Colonic mucosa (tissue), 4 donors: ENCODE data around the gene MON2. TPM values are rescaled to one million over a fixed set of nuclear protein-coding genes. Genes with fewer than 3 reads are reported as not detected.
"Not testable (repeated sequence)": the region's sequence is repeated elsewhere in the genome, so short reads cannot be mapped to it uniquely, and the experiment has no call there.

Experiments
- DNase-seq: peaks from one replicate; pipeline ENCODE4 v3.0.0-alpha.2; 2020
- H3K27ac ChIP-seq: fragments of 200-600 bp; one replicate; pipeline ENCODE4 v1.8.0; 2021
- H3K27me3 ChIP-seq: fragments of 200-600 bp; one replicate; pipeline ENCODE4 v1.8.0; 2021
- H3K36me3 ChIP-seq: fragments of 200-600 bp; one replicate; pipeline ENCODE4 v1.8.0; 2021
- H3K4me1 ChIP-seq: fragments of 200-600 bp; one replicate; pipeline ENCODE4 v1.8.0; 2021; ENCODE audit warnings: mild to moderate bottlenecking
- H3K4me3 ChIP-seq: fragments of 200-600 bp; one replicate; pipeline ENCODE4 v1.8.0; 2021
- H3K9ac ChIP-seq, 2 donors: one replicate each; pipeline ENCODE4 v1.7.0; 2013; ENCODE audit warnings: control low read depth in 2 of 2, low read depth in 2 of 2, low read length in 2 of 2
- H3K9me3 ChIP-seq: fragments of 200-600 bp; one replicate; pipeline ENCODE4 v1.8.0; 2021
- CTCF ChIP-seq: fragments of 200-600 bp; IDR thresholded peaks from one replicate; pipeline ENCODE4 v1.8.0; 2022; ENCODE audit warnings: antibody characterized with exemption, mild to moderate bottlenecking
- intact Hi-C: fragments of 100-400 bp; cut with DNase I; formaldehyde crosslinking; loops from one replicate; pipeline ENCODE4 v1.14.1; 2022
- total RNA-seq, 2 donors: library from RNA; stranded (reverse); fragmentation: NEBNext Ultra II Directional in 1 of 2; extraction: Animal tissue kit (Norgen Biotek cat#: 25700) in 1 of 2; gene quantifications; one replicate each; pipeline ENCODE4 v1.2.1, GENCODE V29; 2021
- donor health status: healthy.
- donor health status: DM: no; HTN: no; CAD: no.
- donor health status: DM: no; HTN: no; CAD: no.

MON2 gene
- total RNA-seq, 2 donors from 2014 or later: 50.4 to 53.0 TPM

DNA sequence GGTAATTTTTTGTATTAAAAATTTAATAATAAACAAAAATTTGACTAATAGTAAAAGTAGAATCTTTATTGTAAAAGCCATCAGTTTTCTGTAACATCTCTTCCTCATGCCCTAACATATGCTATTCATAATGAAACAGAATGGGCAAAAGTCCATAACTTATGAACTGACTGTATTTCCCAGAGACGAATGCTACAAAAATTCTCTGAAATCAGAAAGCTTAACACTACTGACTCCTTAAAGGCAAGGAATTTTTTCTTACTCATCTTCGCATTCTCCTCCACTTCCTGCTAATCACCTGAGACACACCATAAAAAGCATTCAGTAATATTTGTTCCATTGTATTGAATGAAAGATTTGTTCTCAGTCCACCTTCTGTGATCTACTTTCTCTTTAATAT lies 17.6 kb downstream of the MON2 start:
- Histone ChIP-seq H3K27ac (no peak overlapping the region), H3K9ac (no peak overlapping the region), H3K4me1 (no peaks in the 10 kb centered on the region), H3K36me3 (no peaks in the 10 kb centered on the region), H3K27me3 (no peaks in the 10 kb centered on the region), H3K9me3 (no peaks in the 10 kb centered on the region), H3K4me3 (no peak overlapping the region)
- no peak for TF ChIP-seq CTCF
- no peak for DNase-seq
- intact Hi-C loops: no loop called here

DNA sequence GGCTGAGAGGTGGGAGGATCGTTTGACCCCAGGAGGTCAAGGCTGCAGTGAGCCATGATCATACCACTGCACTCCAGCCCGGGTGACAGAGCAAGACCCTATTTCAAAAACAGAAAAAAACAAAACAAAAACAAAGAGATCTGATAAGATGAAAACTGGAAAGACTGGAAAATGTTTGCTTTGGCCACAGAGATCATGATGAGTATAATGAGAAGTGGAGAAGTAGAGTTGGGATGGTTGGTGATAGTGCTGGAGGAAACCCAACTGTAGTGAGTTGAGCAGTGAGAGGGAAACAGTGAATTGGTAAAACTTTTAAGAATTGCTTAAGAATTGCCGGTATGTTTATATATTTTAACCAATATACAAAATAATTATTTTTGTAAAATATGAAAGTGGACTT lies 39.2 kb downstream of the MON2 start:
- H3K36me3 ChIP-seq: no peaks in the 10 kb centered on the region
- H3K27ac ChIP-seq: no peak overlapping the region
- no peak overlapping the region for H3K9ac ChIP-seq
- no peak overlapping the region for H3K4me3 ChIP-seq
- H3K4me1 ChIP-seq: no peaks in the 10 kb centered on the region
- no peak for TF ChIP-seq CTCF
- intact Hi-C loops: no loop called here
- H3K27me3 ChIP-seq: no peaks in the 10 kb centered on the region
- H3K9me3 ChIP-seq: no peaks in the 10 kb centered on the region
- DNase-seq: no peak

DNA sequence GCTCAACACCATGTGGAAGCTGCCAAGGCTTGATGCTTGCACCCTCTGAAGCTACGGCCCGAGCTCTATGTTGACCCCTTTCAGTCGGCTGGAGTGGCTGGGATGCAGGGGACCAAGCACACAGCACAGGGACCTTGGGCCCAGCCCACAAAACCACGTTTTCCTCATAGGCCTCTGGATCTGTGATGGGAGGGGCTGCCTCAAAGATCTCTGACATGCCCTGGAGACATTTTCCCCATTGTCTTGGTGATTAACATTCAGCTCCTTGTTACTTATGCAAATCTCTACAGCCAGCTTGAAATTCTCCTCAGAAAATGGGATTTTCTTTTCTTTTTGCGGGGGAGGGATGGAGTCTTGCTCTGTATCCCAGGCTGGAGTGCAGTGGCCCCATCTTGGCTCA lies 46.3 kb downstream of the MON2 start:
- H3K9me3 ChIP-seq: no peaks in the 10 kb centered on the region
- no peaks in the 10 kb centered on the region for H3K27me3 ChIP-seq
- no peak overlapping the region for H3K9ac ChIP-seq
- intact Hi-C loops: no loop called here
- H3K4me1 ChIP-seq: no peaks in the 10 kb centered on the region
- H3K36me3 ChIP-seq: no peaks in the 10 kb centered on the region
- no peak for TF ChIP-seq CTCF
- no peak overlapping the region for H3K4me3 ChIP-seq
- no peak overlapping the region for H3K27ac ChIP-seq
- DNase-seq: no peak

DNA sequence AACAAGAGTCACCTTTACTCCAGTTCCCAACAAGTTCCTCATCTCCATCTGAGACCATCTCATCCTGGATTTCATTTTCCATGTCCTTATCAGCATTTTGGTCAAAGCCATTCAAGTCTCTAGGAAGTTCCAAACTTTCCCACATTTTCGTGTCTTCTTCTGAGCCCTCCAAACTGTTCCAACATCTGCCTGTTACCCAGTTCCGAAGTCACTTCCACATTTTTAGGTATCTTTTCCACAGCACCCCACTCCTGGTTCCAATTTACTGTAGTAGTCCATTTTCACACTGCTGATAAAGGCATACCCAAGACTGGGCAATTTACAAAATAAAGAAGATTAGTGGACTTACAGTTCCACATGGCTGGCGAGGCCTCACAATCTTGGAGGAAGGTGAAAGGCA lies 47.5 kb downstream of the MON2 start:
- H3K4me1 ChIP-seq, DNase-seq, H3K27me3 ChIP-seq, intact Hi-C loops, H3K27ac ChIP-seq, H3K9ac ChIP-seq, H3K9me3 ChIP-seq, H3K4me3 ChIP-seq, H3K36me3 ChIP-seq: not testable (repeated sequence)

DNA sequence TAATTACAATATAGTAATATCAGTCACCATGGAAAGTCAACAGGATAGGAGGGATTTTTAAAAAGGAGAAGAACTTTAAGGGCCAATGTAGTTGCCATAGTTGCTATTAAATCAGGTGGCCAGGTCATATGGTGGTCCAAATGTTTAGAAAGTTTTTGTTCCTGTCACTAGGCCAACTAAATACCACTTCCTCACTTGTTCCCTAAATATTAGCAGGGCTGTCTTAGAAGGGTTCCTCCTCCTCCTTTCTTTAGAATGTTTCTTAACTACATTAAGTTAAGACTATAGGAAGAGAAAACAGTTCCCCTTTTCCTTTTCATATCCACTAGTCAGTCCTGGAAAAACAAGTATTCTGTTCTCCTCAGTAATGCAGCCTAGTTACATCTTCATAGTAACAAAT lies 50.3 kb downstream of the MON2 start:
- Histone ChIP-seq H3K9ac (no peak overlapping the region), H3K27ac (no peak overlapping the region), H3K4me3 (no peak overlapping the region), H3K27me3 (no peaks in the 10 kb centered on the region), H3K4me1 (no peaks in the 10 kb centered on the region), H3K36me3 (no peaks in the 10 kb centered on the region), H3K9me3 (no peaks in the 10 kb centered on the region)
- no peak for TF ChIP-seq CTCF
- DNase-seq: no peak
- intact Hi-C loops: no loop called here

- no peak overlapping the region for H3K4me3 ChIP-seq
- H3K36me3 ChIP-seq: no peaks in the 10 kb centered on the region
- H3K27me3 ChIP-seq: no peaks in the 10 kb centered on the region
- H3K4me1 ChIP-seq: no peaks in the 10 kb centered on the region
- no peak overlapping the region for H3K9ac ChIP-seq
- no peaks in the 10 kb centered on the region for H3K9me3 ChIP-seq
- TF ChIP-seq CTCF: no peak
- no peak for DNase-seq
- intact Hi-C loops: no loop called here
- H3K27ac ChIP-seq: no peak overlapping the region
These were observed 51.3 kb downstream of the MON2 start for GRCh38 chr12:62517887-62518286.
